ENCODE results near the gene GLCE. TPM values are rescaled to one million over a fixed set of nuclear protein-coding genes. Genes with fewer than 3 reads are reported as not detected.

GLCE gene
- total RNA-seq, 2 donors from 2014 or later, result 16.3 to 17.2 TPM

GRCh38 chr15:69170597-69170996, 10.2 kb downstream of the GLCE start:
- H3K27ac Mint-ChIP-seq, result no peak overlapping the region
- no peak for TF ChIP-seq CTCF (conservative IDR thresholded peaks at IDR 0.05)
- no peaks in the 10 kb centered on the region for H3K27me3 Mint-ChIP-seq (ENCODE audit: insufficient read depth)
- H3K36me3 ChIP-seq (ENCODE audit: control insufficient read depth, insufficient read depth, low read length), result peaks cover 13% of the 10 kb centered on the region
- H3K9me3 ChIP-seq (ENCODE audit: control insufficient read depth, low read length), result no peaks in the 10 kb centered on the region
- H3K4me3 Mint-ChIP-seq, result no peak overlapping the region
- H3K4me1 ChIP-seq (ENCODE audit: control insufficient read depth, insufficient read depth, low read length), result no peaks in the 10 kb centered on the region
- no peaks in the 10 kb centered on the region for H3K9me3 Mint-ChIP-seq
- no peak overlapping the region for H3K4me3 ChIP-seq (ENCODE audit: low read length)
- WGBS, 2 experiments (ENCODE audit: insufficient coverage in 1 of 2, insufficient read length in 1 of 2), result 95 to 100% methylated on average over 1 to 3 of the region's 3 CpGs
- no peak overlapping the region for H3K9ac ChIP-seq (ENCODE audit: extremely low read depth, low read length, poor library complexity, severe bottlenecking)
- H3K27ac ChIP-seq (ENCODE audit: low read depth, low read length), result no peak overlapping the region
- H3K4me1 Mint-ChIP-seq, result peaks cover 3% of the 10 kb centered on the region
- peaks cover 3% of the 10 kb centered on the region for H3K36me3 Mint-ChIP-seq (ENCODE audit: low read depth)
- no peak for DNase-seq
- no peaks in the 10 kb centered on the region for H3K27me3 ChIP-seq (ENCODE audit: control insufficient read depth, insufficient read depth, low read length, poor library complexity, severe bottlenecking)

GRCh38 chr15:69172847-69173246, 12.4 kb downstream of the GLCE start:
- H3K4me3 Mint-ChIP-seq, result no peak overlapping the region
- WGBS, 2 experiments (ENCODE audit: insufficient coverage in 1 of 2, insufficient read length in 1 of 2), result 97 to 100% methylated on average over 1 to 2 of the region's 2 CpGs
- no peaks in the 10 kb centered on the region for H3K4me1 ChIP-seq (ENCODE audit: control insufficient read depth, insufficient read depth, low read length)

GRCh38 chr15:69175536-69175935, 15.1 kb downstream of the GLCE start:
- TF ChIP-seq CTCF (conservative IDR thresholded peaks at IDR 0.05), result no peak
- Histone ChIP-seq H3K27me3 (ENCODE audit: control insufficient read depth, insufficient read depth, low read length, poor library complexity, severe bottlenecking) (no peaks in the 10 kb centered on the region), H3K27ac (ENCODE audit: low read depth, low read length) (no peak overlapping the region), H3K36me3 (ENCODE audit: control insufficient read depth, insufficient read depth, low read length) (peaks cover 6% of the 10 kb centered on the region), H3K9ac (ENCODE audit: extremely low read depth, low read length, poor library complexity, severe bottlenecking) (no peak overlapping the region), H3K4me3 (ENCODE audit: low read length) (no peak overlapping the region), H3K9me3 (ENCODE audit: control insufficient read depth, low read length) (no peaks in the 10 kb centered on the region), H3K4me1 (ENCODE audit: control insufficient read depth, insufficient read depth, low read length) (no peaks in the 10 kb centered on the region)
- H3K9me3 Mint-ChIP-seq, result no peaks in the 10 kb centered on the region
- no peaks in the 10 kb centered on the region for H3K4me1 Mint-ChIP-seq
- no peaks in the 10 kb centered on the region for H3K27me3 Mint-ChIP-seq (ENCODE audit: insufficient read depth)
- no peaks in the 10 kb centered on the region for H3K36me3 Mint-ChIP-seq (ENCODE audit: low read depth)
- no peak for DNase-seq
- no peak overlapping the region for H3K4me3 Mint-ChIP-seq
- no peak overlapping the region for H3K27ac Mint-ChIP-seq

More at GRCh38 chr15:69172847-69173246, 12.4 kb downstream of the GLCE start:
- Mint-ChIP-seq H3K36me3 (ENCODE audit: low read depth) (peaks cover 3% of the 10 kb centered on the region), H3K27ac (no peak overlapping the region), H3K4me1 (peaks cover 1% of the 10 kb centered on the region), H3K27me3 (ENCODE audit: insufficient read depth) (no peaks in the 10 kb centered on the region), H3K9me3 (no peaks in the 10 kb centered on the region)
- Histone ChIP-seq H3K9ac (ENCODE audit: extremely low read depth, low read length, poor library complexity, severe bottlenecking) (no peak overlapping the region), H3K36me3 (ENCODE audit: control insufficient read depth, insufficient read depth, low read length) (peaks cover 13% of the 10 kb centered on the region), H3K4me3 (ENCODE audit: low read length) (no peak overlapping the region), H3K27me3 (ENCODE audit: control insufficient read depth, insufficient read depth, low read length, poor library complexity, severe bottlenecking) (no peaks in the 10 kb centered on the region), H3K27ac (ENCODE audit: low read depth, low read length) (no peak overlapping the region), H3K9me3 (ENCODE audit: control insufficient read depth, low read length) (no peaks in the 10 kb centered on the region)
- no peak for TF ChIP-seq CTCF (conservative IDR thresholded peaks at IDR 0.05)
- no peak for DNase-seq

Measured in endodermal cell (in vitro differentiated cells).